OCI-LY7 (cell line): ENCODE measurements around the gene CPOX. TPM values are rescaled to one million over a fixed set of nuclear protein-coding genes. Genes with fewer than 3 reads are reported as not detected.

Experiments used
- BruUV-seq: library from RNA; stranded (reverse); fragments of 400-500 nt; replicated peaks from 2 replicates; lab custom pipeline; 2021; lab: Mats Ljungman, UMichigan
- CTCF ChIA-PET: fragments of 300-600 bp; sonication (Branson Sonifier 250); formaldehyde crosslinking; loops from one replicate; lab custom pipeline; 2022; ENCODE audit warnings: antibody characterized with exemption; ENCODE audit not compliant: unreplicated experiment; lab: Charles Lee
- POLR2A ChIA-PET: fragments of 300-600 bp; sonication (Branson Sonifier 250); formaldehyde crosslinking; loops from one replicate; lab custom pipeline; 2022; ENCODE audit warnings: antibody characterized with exemption; lab: Charles Lee
- DNase-seq: peaks from one replicate; pipeline ENCODE4 v3.0.0-alpha.2; 2015; ENCODE audit warnings: low spot score
- H2AFZ ChIP-seq: fragments of 200-600 bp; sonication (generic), shearing (Covaris generic); 2 replicates; pipeline ENCODE4 v1.6.1; 2014; ENCODE audit warnings: mild to moderate bottlenecking, antibody characterized with exemption, low read length, moderate library complexity
- H3K27ac ChIP-seq: fragments of 200-600 bp; sonication (generic); 2 replicates; pipeline ENCODE4 v1.5.1; 2014; ENCODE audit warnings: mixed run types, low read depth, mild to moderate bottlenecking, moderate library complexity, low read length, inconsistent platforms; ENCODE audit not compliant: poor library complexity, severe bottlenecking
- H3K36me3 ChIP-seq: fragments of 200-600 bp; sonication (generic); 2 replicates; pipeline ENCODE4 v1.6.1; 2014; ENCODE audit warnings: mild to moderate bottlenecking, antibody characterized with exemption, low read length, moderate library complexity, mixed read lengths; ENCODE audit not compliant: insufficient read depth
- H3K4me1 ChIP-seq: fragments of 200-600 bp; sonication (generic); 2 replicates; pipeline ENCODE4 v1.5.1; 2014; ENCODE audit warnings: mild to moderate bottlenecking, low read length; ENCODE audit not compliant: insufficient read depth, poor library complexity, severe bottlenecking
- H3K4me2 ChIP-seq: fragments of 200-600 bp; sonication (generic); 2 replicates; pipeline ENCODE4 v1.6.1; 2014; ENCODE audit warnings: mild to moderate bottlenecking, low read length
- H3K4me3 ChIP-seq: fragments of 200-600 bp; sonication (generic); 2 replicates; pipeline ENCODE4 v1.5.1; 2014; ENCODE audit warnings: mild to moderate bottlenecking, low read depth, low read length; ENCODE audit not compliant: poor library complexity, severe bottlenecking
- H3K79me2 ChIP-seq: fragments of 200-600 bp; sonication (generic); 2 replicates; pipeline ENCODE4 v1.6.1; 2016; ENCODE audit warnings: low read depth, mild to moderate bottlenecking, low read length, moderate library complexity, mixed read lengths; ENCODE audit not compliant: insufficient read depth
- H3K9me2 ChIP-seq: fragments of 200-600 bp; sonication (generic); 2 replicates; pipeline ENCODE4 v1.6.1; 2016; ENCODE audit warnings: mild to moderate bottlenecking, low read length, mixed read lengths; ENCODE audit not compliant: insufficient read depth
- H3K9me3 ChIP-seq: fragments of 200-600 bp; sonication (generic); 2 replicates; pipeline ENCODE4 v1.6.1; 2014; ENCODE audit warnings: mild to moderate bottlenecking, mixed run types, low read length, mixed read lengths
- H4K20me1 ChIP-seq: fragments of 200-600 bp; sonication (generic); 2 replicates; pipeline ENCODE4 v1.6.1; 2014; ENCODE audit warnings: mild to moderate bottlenecking, antibody characterized with exemption, low read length, moderate library complexity, mixed read lengths; ENCODE audit not compliant: insufficient read depth
- EZH2phosphoT487 ChIP-seq: fragments of 200-600 bp; sonication (generic); IDR thresholded peaks from 2 replicates; pipeline ENCODE4 v1.6.1; 2018; ENCODE audit warnings: low read depth, borderline replicate concordance, mild to moderate bottlenecking, mixed run types, antibody characterized with exemption, low read length, moderate library complexity, mixed read lengths
- intact Hi-C: fragments of 100-400 bp; cut with micrococcal nuclease; formaldehyde crosslinking; loops from one replicate; pipeline ENCODE4 v1.10.0; 2022; ENCODE audit not compliant: unreplicated experiment
- total RNA-seq, 2 experiments: library from RNA; depleted of rRNA in 1 of 2; stranded (reverse); fragments of >200 nt in 1 of 2; shearing (Covaris generic) in 1 of 2; gene quantifications; 2 replicates each; pipeline ENCODE4 v1.2.3, GENCODE V29; 2014 to 2022
- TF ChIP-seq, protein P1 (sequence below): fragments of 200-600 bp; sonication (generic); conservative IDR thresholded peaks from 2 replicates; pipeline ENCODE4 v1.5.1; 2014; ENCODE audit warnings: mild to moderate bottlenecking, antibody characterized with exemption, low read length, moderate library complexity, mixed read lengths

The CPOX gene
- total RNA-seq, 2 experiments from 2014 or later, result 10.1 to 14.7 TPM

- Histone ChIP-seq H4K20me1 (no peaks in the 10 kb centered on the region), H2AFZ (no peak overlapping the region), H3K4me2 (no peak overlapping the region), H3K9me3 (no peaks in the 10 kb centered on the region), H3K4me1 (no peaks in the 10 kb centered on the region), H3K9me2 (no peaks in the 10 kb centered on the region), H3K36me3 (no peaks in the 10 kb centered on the region), H3K79me2 (no peaks in the 10 kb centered on the region), H3K27ac (no peak overlapping the region), H3K4me3 (no peak overlapping the region)
- no peak for DNase-seq
- intact Hi-C loops, result loop anchor here (5.0 kb wide), 1 partner anchor 552 kb away; no protein-coding TSS in a partner anchor
- no TSS peak for BruUV-seq
- CTCF ChIA-PET, result no interaction called here
- TF ChIP-seq EZH2phosphoT487, result no peak
- TF ChIP-seq, protein P1, sequence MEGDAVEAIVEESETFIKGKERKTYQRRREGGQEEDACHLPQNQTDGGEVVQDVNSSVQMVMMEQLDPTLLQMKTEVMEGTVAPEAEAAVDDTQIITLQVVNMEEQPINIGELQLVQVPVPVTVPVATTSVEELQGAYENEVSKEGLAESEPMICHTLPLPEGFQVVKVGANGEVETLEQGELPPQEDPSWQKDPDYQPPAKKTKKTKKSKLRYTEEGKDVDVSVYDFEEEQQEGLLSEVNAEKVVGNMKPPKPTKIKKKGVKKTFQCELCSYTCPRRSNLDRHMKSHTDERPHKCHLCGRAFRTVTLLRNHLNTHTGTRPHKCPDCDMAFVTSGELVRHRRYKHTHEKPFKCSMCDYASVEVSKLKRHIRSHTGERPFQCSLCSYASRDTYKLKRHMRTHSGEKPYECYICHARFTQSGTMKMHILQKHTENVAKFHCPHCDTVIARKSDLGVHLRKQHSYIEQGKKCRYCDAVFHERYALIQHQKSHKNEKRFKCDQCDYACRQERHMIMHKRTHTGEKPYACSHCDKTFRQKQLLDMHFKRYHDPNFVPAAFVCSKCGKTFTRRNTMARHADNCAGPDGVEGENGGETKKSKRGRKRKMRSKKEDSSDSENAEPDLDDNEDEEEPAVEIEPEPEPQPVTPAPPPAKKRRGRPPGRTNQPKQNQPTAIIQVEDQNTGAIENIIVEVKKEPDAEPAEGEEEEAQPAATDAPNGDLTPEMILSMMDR, result no peak
- POLR2A ChIA-PET, result interaction anchor here (0.5 to 0.7 kb wide), 3 partner anchors 192 to 669 kb away, joined by 3 to 11 read pairs (median 4); no protein-coding TSS in a partner anchor
Measured at GRCh38 chr3:98584547-98584946, 8.9 kb downstream of the CPOX start.

- POLR2A ChIA-PET, result no interaction called here
- intact Hi-C loops, result loop anchor here (5.0 kb wide), 1 partner anchor 551 kb away; no protein-coding TSS in a partner anchor
Measured at GRCh38 chr3:98583766-98584165, 9.6 kb downstream of the CPOX start.

GRCh38 chr3:98582042-98582441 lies 11.4 kb downstream of the CPOX start:
- ChIA-PET CTCF (interaction anchor here (0.5 kb wide), 1 partner anchor 544 kb away, joined by 3 read pairs; no protein-coding TSS in a partner anchor), POLR2A (interaction anchor here (0.6 to 1.0 kb wide), 2 partner anchors 10 to 177 kb away, joined by 3 to 4 read pairs; no protein-coding TSS in a partner anchor)
- no peak for DNase-seq
- Histone ChIP-seq H3K4me3 (no peak overlapping the region), H3K27ac (no peak overlapping the region), H2AFZ (no peak overlapping the region), H4K20me1 (no peaks in the 10 kb centered on the region), H3K4me1 (no peaks in the 10 kb centered on the region), H3K9me3 (no peaks in the 10 kb centered on the region), H3K36me3 (peaks cover 6% of the 10 kb centered on the region; the same call in 1 of the 2 replicates), H3K79me2 (no peaks in the 10 kb centered on the region), H3K9me2 (no peaks in the 10 kb centered on the region), H3K4me2 (no peak overlapping the region)
- intact Hi-C loops, result loop anchor here (5.0 kb wide), 1 partner anchor 550 kb away; no protein-coding TSS in a partner anchor
- BruUV-seq, result no TSS peak
- TF ChIP-seq, protein P1, result no peak
- TF ChIP-seq EZH2phosphoT487, result no peak

More at GRCh38 chr3:98583766-98584165, 9.6 kb downstream of the CPOX start:
- Histone ChIP-seq H3K4me3 (no peak overlapping the region), H3K4me2 (no peak overlapping the region), H4K20me1 (no peaks in the 10 kb centered on the region), H3K79me2 (no peaks in the 10 kb centered on the region), H3K4me1 (no peaks in the 10 kb centered on the region), H3K9me3 (no peaks in the 10 kb centered on the region), H2AFZ (no peak overlapping the region), H3K9me2 (no peaks in the 10 kb centered on the region), H3K27ac (no peak overlapping the region), H3K36me3 (no peaks in the 10 kb centered on the region)
- TF ChIP-seq EZH2phosphoT487, result no peak
- TF ChIP-seq, protein P1, result no peak
- no TSS peak for BruUV-seq
- DNase-seq, result no peak
- CTCF ChIA-PET, result no interaction called here
